IMR-90 (cell line): ENCODE results near the gene HFM1. TPM values are rescaled to one million over a fixed set of nuclear protein-coding genes. Genes with fewer than 3 reads are reported as not detected.

Experiments
- ATAC-seq: fragments of 200-7000 bp; cut with Tn5 transposase; 2 replicates; pipeline ENCODE4 v1.9.1; 2020; ENCODE audit warnings: low read depth, mild to moderate bottlenecking, moderate library complexity
- BruUV-seq: library from RNA; stranded (reverse); fragments of 400-500 nt; replicated peaks from 2 replicates; lab custom pipeline; 2021; lab: Mats Ljungman, UMichigan
- CTCF ChIA-PET: fragments of 300-600 bp; formaldehyde crosslinking; extraction: SDS; loops from one replicate; lab custom pipeline; 2021; ENCODE audit warnings: antibody characterized with exemption; lab: Yijun Ruan, JAX
- POLR2A ChIA-PET: fragments of 300-600 bp; sonication (Branson Sonifier 250); formaldehyde crosslinking; loops from one replicate; lab custom pipeline; 2022; ENCODE audit warnings: antibody characterized with exemption; ENCODE audit not compliant: unreplicated experiment; lab: Charles Lee
- DNase-seq: peaks from one replicate; pipeline ENCODE4 v3.0.0; 2013
- H2AFZ ChIP-seq: replicated peaks from 2 replicates; pipeline ENCODE3; 2013; ENCODE audit warnings: low read length, mild to moderate bottlenecking; ENCODE audit not compliant: poor library complexity
- H2AK5ac ChIP-seq: 2 replicates; pipeline ENCODE4 v1.6.1; 2013; ENCODE audit warnings: low read depth, low read length, inconsistent platforms
- H2AK9ac ChIP-seq: replicated peaks from 2 replicates; pipeline ENCODE3; 2013; ENCODE audit warnings: mild to moderate bottlenecking, low read depth, low read length, moderate library complexity; ENCODE audit not compliant: poor library complexity
- H2BK120ac ChIP-seq: 2 replicates; pipeline ENCODE4 v1.6.1; 2013; ENCODE audit warnings: low read depth, low read length, inconsistent platforms
- H2BK15ac ChIP-seq: 3 replicates; pipeline ENCODE4 v1.6.1; 2013; ENCODE audit warnings: low read depth, low read length, inconsistent platforms
- H2BK20ac ChIP-seq: 2 replicates; pipeline ENCODE4 v1.6.1; 2013; ENCODE audit warnings: low read depth, mild to moderate bottlenecking, inconsistent platforms, low read length, moderate library complexity
- H2BK5ac ChIP-seq: 2 replicates; pipeline ENCODE4 v1.6.1; 2013; ENCODE audit warnings: mild to moderate bottlenecking, low read depth, low read length, inconsistent platforms; ENCODE audit not compliant: poor library complexity, severe bottlenecking
- H3K14ac ChIP-seq: replicated peaks from 2 replicates; pipeline ENCODE4 v1.6.1; 2013; ENCODE audit warnings: low read depth, low read length, inconsistent platforms
- H3K18ac ChIP-seq: 2 replicates; pipeline ENCODE4 v1.6.1; 2013; ENCODE audit warnings: low read depth, low read length, control low read depth
- H3K23ac ChIP-seq: 2 replicates; pipeline ENCODE4 v1.6.1; 2013; ENCODE audit warnings: low read depth, low read length, inconsistent platforms
- H3K27ac ChIP-seq: 2 replicates; pipeline ENCODE4 v1.5.1; 2013; ENCODE audit warnings: mild to moderate bottlenecking, control low read depth, low read length; ENCODE audit not compliant: insufficient read depth
- H3K27me3 ChIP-seq: 2 replicates; pipeline ENCODE4 v1.6.1; 2013; ENCODE audit warnings: low read length; ENCODE audit not compliant: control insufficient read depth, insufficient read depth
- H3K36me3 ChIP-seq: 2 replicates; pipeline ENCODE4 v1.6.1; 2013; ENCODE audit warnings: low read length, mixed read lengths; ENCODE audit not compliant: control insufficient read depth, insufficient read depth
- H3K4ac ChIP-seq: 2 replicates; pipeline ENCODE4 v1.6.1; 2013; ENCODE audit warnings: low read depth, low read length, inconsistent platforms
- H3K4me1 ChIP-seq: 2 replicates; pipeline ENCODE4 v1.6.1; 2013; ENCODE audit warnings: low read length, mixed read lengths; ENCODE audit not compliant: control insufficient read depth, insufficient read depth
- H3K4me2 ChIP-seq: 2 replicates; pipeline ENCODE4 v1.6.1; 2013; ENCODE audit warnings: low read depth, mild to moderate bottlenecking, control low read depth, low read length, moderate library complexity
- H3K4me3 ChIP-seq: 2 replicates; pipeline ENCODE4 v1.5.1; 2013; ENCODE audit warnings: low read depth, mild to moderate bottlenecking, control low read depth, low read length, moderate library complexity; ENCODE audit not compliant: insufficient read depth
- H3K56ac ChIP-seq: 2 replicates; pipeline ENCODE4 v1.6.1; 2013; ENCODE audit warnings: low read length, inconsistent platforms; ENCODE audit not compliant: insufficient read depth; ENCODE audit errors: extremely low read depth
- H3K79me1 ChIP-seq, 2 experiments: 2 replicates each; pipeline ENCODE4 v1.6.1; 2013; ENCODE audit warnings: low read length in 2 of 2, inconsistent platforms in 1 of 2, low read depth in 1 of 2
- H3K9ac ChIP-seq: 2 replicates; pipeline ENCODE4 v1.6.1; 2013; ENCODE audit warnings: low read depth, low read length, control low read depth
- H3K9me1 ChIP-seq: 2 replicates; pipeline ENCODE4 v1.6.1; 2013; ENCODE audit warnings: low read length, inconsistent platforms; ENCODE audit not compliant: insufficient read depth
- H3K9me3 ChIP-seq: 2 replicates; pipeline ENCODE4 v1.6.1; 2013; ENCODE audit warnings: low read length; ENCODE audit not compliant: control insufficient read depth, insufficient read depth
- H4K20me1 ChIP-seq: 2 replicates; pipeline ENCODE4 v1.6.1; 2013; ENCODE audit warnings: low read length, inconsistent platforms; ENCODE audit not compliant: insufficient read depth
- H4K5ac ChIP-seq: 2 replicates; pipeline ENCODE4 v1.6.1; 2013; ENCODE audit warnings: mild to moderate bottlenecking, low read depth, low read length, control low read depth
- H4K8ac ChIP-seq, 2 experiments: 2 replicates each; pipeline ENCODE4 v1.6.1; 2013; ENCODE audit warnings: low read depth in 2 of 2, low read length in 2 of 2, control low read depth in 1 of 2, inconsistent platforms in 1 of 2
- H4K91ac ChIP-seq: 2 replicates; pipeline ENCODE4 v1.6.1; 2013; ENCODE audit warnings: low read depth, low read length, inconsistent platforms; ENCODE audit not compliant: insufficient read depth
- CEBPB ChIP-seq: IDR thresholded peaks from 2 replicates; pipeline ENCODE4 v1.6.1; 2012; ENCODE audit warnings: low read depth, low read length, improper control_type of control experiment
- CHD1 ChIP-seq: IDR thresholded peaks from 2 replicates; pipeline ENCODE4 v1.6.1; 2012; ENCODE audit warnings: low read depth, low read length, improper control_type of control experiment
- FOS ChIP-seq: fragments of 150-350 bp; IDR thresholded peaks from 2 replicates; pipeline ENCODE4 v1.6.1; 2016; ENCODE audit warnings: low read depth, low read length
- MAZ ChIP-seq: IDR thresholded peaks from 2 replicates; pipeline ENCODE4 v1.6.1; 2012; ENCODE audit warnings: low read depth, mild to moderate bottlenecking, low read length, improper control_type of control experiment, moderate library complexity, borderline replicate concordance
- POLR2A ChIP-seq: IDR thresholded peaks from 2 replicates; pipeline ENCODE4 v1.6.1; 2012; ENCODE audit warnings: mild to moderate bottlenecking, low read depth, low read length
- RAD21 ChIP-seq: IDR thresholded peaks from 2 replicates; pipeline ENCODE4 v1.6.1; 2012; ENCODE audit warnings: low read length, improper control_type of control experiment
- SMC3 ChIP-seq: fragments of 150-350 bp; IDR thresholded peaks from 2 replicates; pipeline ENCODE4 v1.6.1; 2016; ENCODE audit warnings: low read depth, mild to moderate bottlenecking, antibody characterized with exemption, low read length, moderate library complexity
- WGBS, 2 experiments: methylation state at CpG; one replicate each; pipeline versions ENCODE4 v1.1.5 to v1.1.7; 2013; ENCODE audit warnings: missing lambda C conversion rate in 2 of 2; ENCODE audit not compliant: insufficient read length in 1 of 2; ENCODE audit errors: extremely low coverage in 2 of 2; 5-methylcytosine and 5-hydroxymethylcytosine counted together
- dilution Hi-C: fragments of 300-500 bp; cut with HindIII; formaldehyde crosslinking; loops from one replicate; pipeline ENCODE4 v1.14.3; 2018; ENCODE audit warnings: low sequenced_read_pairs; ENCODE audit not compliant: unreplicated experiment
- in situ Hi-C: fragments of 300-500 bp; cut with MboI; formaldehyde crosslinking; loops from 3 replicates; pipeline ENCODE4 v1.14.3; 2019; ENCODE audit warnings: low sequenced_read_pairs, inconsistent platforms, mixed read lengths
- intact Hi-C: fragments of 100-400 bp; cut with micrococcal nuclease; formaldehyde crosslinking; loops from 2 replicates; pipeline ENCODE4 v1.10.0; 2022
- polyA plus RNA-seq, 3 experiments: library from polyadenylated mRNA; depleted of rRNA; stranded (reverse); fragments of >200 nt; gene quantifications; 2 replicates each; pipeline ENCODE4 v1.2.3, GENCODE V29; 2012; ENCODE audit warnings: low replicate concordance in 1 of 3
- total RNA-seq: library from RNA; depleted of rRNA; stranded (reverse); fragments of >200 nt; gene quantifications from 2 replicates; pipeline ENCODE4 v1.2.3, GENCODE V29; 2012
- TF ChIP-seq, protein P1 (sequence below): fragments of 150-350 bp; IDR thresholded peaks from 2 replicates; pipeline ENCODE4 v1.6.1; 2017; ENCODE audit warnings: mild to moderate bottlenecking, antibody characterized with exemption, low read length, low read depth

Gene HFM1
- total and polyA plus RNA-seq, 2 of the 4 experiments (the other 2 are of a cell fraction): 0.15 to 0.18 TPM

DNA sequence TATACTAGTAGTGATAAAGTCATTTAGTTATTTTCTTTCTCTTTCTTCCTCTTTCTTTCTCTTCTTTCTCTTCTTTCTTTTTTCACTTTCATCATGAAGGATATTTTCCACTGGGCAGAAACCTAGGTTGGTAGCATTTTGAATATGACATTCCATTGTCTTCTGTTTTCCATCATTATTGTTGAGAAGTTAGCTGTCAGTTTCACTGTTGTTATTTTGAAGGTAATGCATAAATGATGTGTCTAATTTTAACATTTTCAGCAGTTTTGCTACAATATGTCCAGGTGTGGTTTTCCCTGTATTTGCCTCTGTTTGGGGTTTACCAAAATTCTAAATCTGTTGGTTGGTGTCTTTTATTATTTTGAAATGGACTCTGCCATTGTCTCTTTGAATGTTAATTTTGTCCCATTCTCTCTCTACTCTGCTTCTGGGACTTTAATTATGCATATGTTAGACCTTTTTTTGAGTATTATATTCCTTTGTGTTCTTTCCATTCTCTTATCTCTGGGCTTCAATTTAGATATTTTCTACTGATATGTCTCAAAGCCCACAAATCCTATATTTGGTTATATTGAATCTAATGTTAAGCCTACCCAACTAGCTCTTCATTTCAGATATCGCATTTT is 96.7 kb downstream of the HFM1 start:
- H3K9me3 ChIP-seq: no peaks in the 10 kb centered on the region
- no peak overlapping the region for H3K4ac ChIP-seq
- H4K8ac ChIP-seq: no peak overlapping the region
- H3K4me2 ChIP-seq: no peak overlapping the region
- H2BK15ac ChIP-seq: no peak overlapping the region
- H3K4me3 ChIP-seq: no peak overlapping the region
- H3K9ac ChIP-seq: no peak overlapping the region
- H3K79me1 ChIP-seq: no peaks in the 10 kb centered on the region
- H3K14ac ChIP-seq: no peak overlapping the region
- H3K23ac ChIP-seq: no peak overlapping the region
- H4K91ac ChIP-seq: no peak overlapping the region
- H3K27ac ChIP-seq: no peak overlapping the region
- no peak overlapping the region for H4K5ac ChIP-seq
- H3K4me1 ChIP-seq: no peaks in the 10 kb centered on the region
- DNase-seq (no peak), ATAC-seq (no peak)
- dilution Hi-C loops: no loop called here
- in situ Hi-C loops: no loop called here
- WGBS, 2 experiments: no CpG with 5 or more reads among the region's 1 CpG
- no peaks in the 10 kb centered on the region for H3K27me3 ChIP-seq
- no peak overlapping the region for H2AFZ ChIP-seq
- no peak for TF ChIP-seq CEBPB
- TF ChIP-seq RAD21: no peak
- TF ChIP-seq FOS: no peak
- no peak for TF ChIP-seq POLR2A
- no peak for TF ChIP-seq CHD1
- TF ChIP-seq, protein P1, sequence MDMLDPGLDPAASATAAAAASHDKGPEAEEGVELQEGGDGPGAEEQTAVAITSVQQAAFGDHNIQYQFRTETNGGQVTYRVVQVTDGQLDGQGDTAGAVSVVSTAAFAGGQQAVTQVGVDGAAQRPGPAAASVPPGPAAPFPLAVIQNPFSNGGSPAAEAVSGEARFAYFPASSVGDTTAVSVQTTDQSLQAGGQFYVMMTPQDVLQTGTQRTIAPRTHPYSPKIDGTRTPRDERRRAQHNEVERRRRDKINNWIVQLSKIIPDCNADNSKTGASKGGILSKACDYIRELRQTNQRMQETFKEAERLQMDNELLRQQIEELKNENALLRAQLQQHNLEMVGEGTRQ: no peak
- TF ChIP-seq SMC3: no peak
- TF ChIP-seq MAZ: no peak
- H3K9me1 ChIP-seq: no peaks in the 10 kb centered on the region
- no peak overlapping the region for H3K18ac ChIP-seq
- intact Hi-C loops: no loop called here
- no peaks in the 10 kb centered on the region for H4K20me1 ChIP-seq
- BruUV-seq: no TSS peak
- no peak overlapping the region for H2BK5ac ChIP-seq
- ChIA-PET CTCF (no interaction called here), POLR2A (no interaction called here)
- H2AK5ac ChIP-seq: no peak overlapping the region
- no peak overlapping the region for H3K56ac ChIP-seq
- H2BK20ac ChIP-seq: no peak overlapping the region
- no peaks in the 10 kb centered on the region for H3K36me3 ChIP-seq
- H2AK9ac ChIP-seq: no peak overlapping the region
- H2BK120ac ChIP-seq: no peak overlapping the region
